GM21360 (cell line): ENCODE results near the gene FIGLA.
"Not testable (repeated sequence)": the region's sequence is repeated elsewhere in the genome, so short reads cannot be mapped to it uniquely, and the experiment has no call there.

Source experiments
- ATAC-seq: cut with Tn5 transposase; IDR thresholded peaks from one replicate; pipeline ENCODE4 v1.9.1; 2021; ENCODE audit warnings: mild to moderate bottlenecking, moderate library complexity; ENCODE audit not compliant: unreplicated experiment

The FIGLA gene

DNA sequence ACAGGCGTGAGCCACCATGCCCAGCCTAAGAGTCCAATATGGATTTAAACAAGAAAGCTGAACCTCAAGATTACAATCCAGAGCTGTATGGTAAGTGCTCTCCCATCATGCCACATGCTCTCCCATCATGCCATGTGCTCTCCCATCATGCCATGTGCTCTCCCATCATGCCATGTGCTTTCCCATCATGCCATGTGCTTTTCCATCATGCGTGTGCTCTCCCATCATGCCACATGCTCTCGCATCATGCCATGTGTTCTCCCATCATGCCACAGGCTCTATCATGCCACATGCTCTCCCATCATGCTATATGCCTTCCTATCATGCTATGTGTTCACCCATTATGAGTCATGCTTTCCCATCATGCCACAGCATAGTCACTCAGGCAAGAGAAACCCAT, 43.2 kb downstream of the FIGLA start:
- ATAC-seq: no peak

GRCh38 chr2:70746094-70746974, 44.1 kb downstream of the FIGLA start:
- ATAC-seq: no peak

DNA sequence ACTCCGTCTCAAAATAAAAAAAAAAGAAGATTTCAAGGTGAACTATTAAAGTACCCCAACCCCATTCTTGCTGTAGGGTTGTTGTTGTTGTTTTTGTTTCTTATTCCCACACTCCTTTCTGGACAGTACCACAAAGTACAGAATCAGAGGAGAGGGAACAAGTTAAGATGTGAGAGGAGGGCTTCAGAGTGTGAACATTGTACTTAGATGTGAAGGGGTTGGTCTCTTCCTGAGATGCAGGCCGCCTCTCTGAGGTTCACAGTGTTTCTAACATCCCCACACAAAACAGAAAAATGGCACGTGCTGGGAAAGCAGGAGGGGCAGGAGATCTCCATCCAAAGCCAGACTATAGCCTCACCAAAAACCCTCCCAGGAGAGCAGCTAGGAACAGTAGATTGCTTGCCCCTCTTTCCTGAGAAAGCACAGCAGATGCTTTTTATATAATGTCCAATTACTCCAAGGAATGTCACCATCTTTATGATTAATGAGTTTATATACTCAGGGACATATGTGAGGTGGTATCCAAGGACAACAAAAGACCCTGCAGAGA, 45.1 kb downstream of the FIGLA start:
- ATAC-seq: no peak

DNA sequence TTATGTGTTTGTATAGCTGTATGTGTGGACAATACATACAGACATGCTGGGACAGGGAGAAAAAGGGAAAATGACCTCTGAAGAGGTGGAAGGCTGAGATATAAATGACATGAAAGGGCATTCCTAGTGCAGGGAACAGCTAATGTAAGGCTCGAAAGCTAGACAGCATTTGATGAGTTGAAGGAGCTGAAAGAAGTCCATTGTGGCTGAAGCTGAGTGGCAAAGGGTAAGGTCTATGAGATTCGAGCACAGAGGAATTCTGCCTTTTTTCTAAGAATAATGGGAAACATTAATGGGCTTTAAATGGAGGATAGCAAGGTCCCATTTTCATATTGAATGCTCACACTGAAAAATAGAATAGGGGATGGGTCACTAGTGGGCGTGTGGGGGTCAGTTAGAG, 46.0 kb downstream of the FIGLA start:
- ATAC-seq: no peak

- no peak for ATAC-seq
Observed at GRCh38 chr2:70743677-70744076, 46.8 kb downstream of the FIGLA start.

- ATAC-seq: no peak
Observed at GRCh38 chr2:70743068-70743467, 47.4 kb downstream of the FIGLA start.

DNA sequence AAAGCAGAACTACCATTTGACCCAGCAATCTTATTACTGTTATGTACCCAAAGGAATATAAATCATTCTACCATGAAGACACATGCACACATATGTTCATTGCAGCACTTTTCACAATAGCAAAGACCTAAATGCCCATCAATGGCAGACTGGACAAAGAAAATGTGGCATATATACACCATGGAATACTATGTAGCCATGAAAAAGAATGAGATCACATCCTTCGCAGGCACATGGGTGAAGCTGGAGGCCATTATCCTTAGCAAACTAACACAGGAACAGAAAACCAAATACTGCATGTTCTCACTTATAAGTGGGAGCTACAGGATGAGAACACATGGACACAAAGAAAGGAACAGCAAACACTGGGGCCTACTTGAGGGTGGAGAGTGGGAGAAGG, 51.0 kb downstream of the FIGLA start:
- not testable (repeated sequence) for ATAC-seq

- ATAC-seq: no peak
Observed at GRCh38 chr2:70738159-70738558, 52.3 kb downstream of the FIGLA start.

- ATAC-seq: no peak
Observed at GRCh38 chr2:70735071-70735470, 55.4 kb downstream of the FIGLA start.

DNA sequence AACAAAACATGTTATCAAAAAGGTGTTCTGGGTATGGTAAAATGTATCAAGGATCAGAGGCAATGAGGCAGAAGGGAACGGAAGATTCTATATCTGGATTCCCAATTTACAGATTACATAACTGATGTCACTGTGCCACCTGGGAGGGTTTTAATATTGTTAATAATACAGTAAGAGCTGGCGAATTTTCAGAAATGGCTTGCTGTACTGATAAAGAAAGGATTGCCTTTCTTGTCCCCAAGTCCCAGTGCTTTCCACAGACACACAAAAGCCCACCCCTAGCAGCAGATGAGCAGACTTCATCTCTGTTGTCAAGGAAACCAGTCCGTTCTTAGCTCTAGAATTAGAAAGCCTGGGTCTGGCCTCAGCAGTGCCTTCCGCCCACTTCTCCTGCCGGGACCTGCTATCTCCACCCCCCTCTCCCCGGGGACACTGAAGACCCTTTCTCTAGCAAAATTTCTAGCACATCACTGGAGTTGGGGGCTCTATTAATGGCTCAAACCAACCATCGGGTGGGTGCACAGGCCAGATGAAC, 56.7 kb downstream of the FIGLA start:
- no peak for ATAC-seq

DNA sequence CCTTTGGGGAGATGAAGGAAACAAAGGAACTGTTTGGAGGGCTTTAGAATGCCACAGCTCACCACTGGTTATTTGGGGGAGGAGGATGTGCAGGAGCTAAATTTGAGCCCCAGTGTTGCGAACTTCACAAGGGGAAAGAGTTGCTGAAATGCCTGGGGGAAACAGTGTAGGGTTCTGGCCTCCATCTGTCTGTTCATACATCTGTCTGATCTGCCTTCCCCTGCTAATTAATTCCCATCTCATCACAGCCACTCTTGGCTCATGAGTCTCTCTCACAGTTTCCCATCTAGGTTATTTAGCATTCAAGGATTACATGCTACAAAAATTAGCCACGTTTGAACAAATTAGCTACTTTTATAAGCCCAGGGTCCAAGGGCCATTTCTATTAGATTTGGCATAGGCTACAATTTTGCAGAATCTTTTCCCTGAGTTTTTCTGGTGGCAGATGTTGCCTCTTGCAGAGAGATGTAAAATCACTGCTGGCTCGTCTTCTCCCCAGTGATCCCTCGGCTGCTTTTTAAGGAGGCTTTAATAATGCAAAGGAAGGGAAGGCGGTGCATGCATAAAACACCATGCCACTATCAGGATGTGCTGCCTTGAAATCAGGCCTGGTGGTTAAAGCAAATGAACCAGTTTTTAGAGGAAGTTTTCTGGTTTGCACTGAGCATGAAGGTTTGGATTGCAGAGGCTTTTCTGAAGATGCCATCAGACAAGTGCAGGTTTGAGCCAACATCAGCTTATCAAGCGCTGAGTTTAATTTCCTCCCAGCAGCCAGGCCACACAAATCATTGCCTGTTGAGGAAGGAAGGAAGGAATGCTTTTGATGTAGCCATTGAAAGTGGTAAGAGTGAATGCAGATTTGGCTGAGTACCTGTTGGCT, 57.4 kb downstream of the FIGLA start:
- no peak for ATAC-seq

DNA sequence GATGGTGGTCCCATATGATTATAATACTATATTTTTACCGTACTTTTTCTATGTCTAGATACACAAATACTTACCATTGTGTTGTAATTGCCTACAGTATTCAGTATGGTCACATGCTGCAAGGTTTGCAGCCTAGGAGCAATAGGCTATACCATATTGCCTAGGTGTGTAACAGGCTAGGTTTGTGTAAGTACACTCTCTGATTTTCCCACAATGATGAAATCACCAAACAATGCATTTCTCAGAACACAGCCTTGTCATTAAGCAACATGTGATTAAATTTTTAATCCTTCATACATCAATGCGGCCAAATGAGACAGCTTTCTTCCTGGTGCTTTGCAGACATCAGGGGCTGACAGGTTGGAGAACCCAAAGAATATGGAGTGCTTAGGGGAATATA, 59.7 kb downstream of the FIGLA start:
- ATAC-seq: no peak

DNA sequence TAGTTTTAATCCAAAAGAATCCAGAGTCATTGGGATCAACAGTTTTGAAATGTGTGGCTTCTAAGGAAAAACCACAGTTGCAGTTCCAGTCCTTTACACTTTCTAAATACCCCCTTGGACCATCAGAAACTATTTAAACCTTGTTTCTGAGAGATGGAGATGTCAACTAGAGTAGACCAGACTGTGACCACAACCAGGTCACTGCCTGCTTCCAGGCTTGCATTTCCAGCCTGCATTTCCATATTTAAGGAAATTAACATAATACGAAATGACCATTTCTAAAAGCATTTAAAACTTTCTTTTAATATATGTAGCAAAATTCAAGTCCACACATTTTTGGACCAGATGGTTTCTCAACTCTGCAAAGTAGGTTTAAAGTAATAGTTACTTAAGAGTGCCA, 60.8 kb downstream of the FIGLA start:
- no peak for ATAC-seq

GRCh38 chr2:70728128-70728527, 62.3 kb downstream of the FIGLA start:
- ATAC-seq: no peak
